GM18505 (cell line): Measurements from ENCODE around the gene ACOXL.

Source experiments
- ATAC-seq: cut with Tn5 transposase; IDR thresholded peaks from one replicate; pipeline ENCODE4 v1.9.1; 2021; ENCODE audit not compliant: unreplicated experiment
- POLR2A ChIP-seq: IDR thresholded peaks from 4 replicates; pipeline ENCODE4 v1.6.1; 2011; ENCODE audit warnings: borderline replicate concordance; ENCODE audit not compliant: insufficient read depth, insufficient read length; ENCODE audit errors: extremely low read depth

ACOXL gene

GRCh38 chr2:111019381-111019780 lies 287.0 kb downstream of the ACOXL start:
- ATAC-seq: no peak
- TF ChIP-seq POLR2A: no peak

GRCh38 chr2:111022633-111023032 lies 290.3 kb downstream of the ACOXL start:
- no peak for ATAC-seq
- no peak for TF ChIP-seq POLR2A

- no peak for ATAC-seq
- no peak for TF ChIP-seq POLR2A
These were observed 292.1 kb downstream of the ACOXL start for GRCh38 chr2:111024496-111024895.

- no peak for TF ChIP-seq POLR2A
- ATAC-seq: no peak
These were observed 292.9 kb downstream of the ACOXL start for GRCh38 chr2:111025288-111025687.

- no peak for ATAC-seq
- no peak for TF ChIP-seq POLR2A
These were observed 296.3 kb downstream of the ACOXL start for GRCh38 chr2:111028720-111029119.

GRCh38 chr2:111029181-111029927 lies 297.0 kb downstream of the ACOXL start:
- TF ChIP-seq POLR2A: no peak
- no peak for ATAC-seq

- TF ChIP-seq POLR2A: no peak
- ATAC-seq: no peak
These were observed 298.0 kb downstream of the ACOXL start for GRCh38 chr2:111030260-111030891.

GRCh38 chr2:111030945-111031344 lies 298.6 kb downstream of the ACOXL start:
- no peak for ATAC-seq
- TF ChIP-seq POLR2A: no peak

- ATAC-seq: no peak
- TF ChIP-seq POLR2A: no peak
These were observed 299.4 kb downstream of the ACOXL start for GRCh38 chr2:111031546-111032478.

GRCh38 chr2:111032721-111033429 lies 300.5 kb downstream of the ACOXL start:
- TF ChIP-seq POLR2A: no peak
- ATAC-seq: no peak

GRCh38 chr2:111034146-111034545 lies 301.8 kb downstream of the ACOXL start:
- TF ChIP-seq POLR2A: no peak
- no peak for ATAC-seq

- TF ChIP-seq POLR2A: no peak
- ATAC-seq: no peak
These were observed 302.2 kb downstream of the ACOXL start for GRCh38 chr2:111034606-111035005.
